ENCODE results near the gene KIR3DL2.
"Not testable (repeated sequence)": the region's sequence is repeated elsewhere in the genome, so short reads cannot be mapped to it uniquely, and the experiment has no call there.

The KIR3DL2 gene

GRCh38 chr19:54850061-54850640, at the start of gene KIR3DL2:
Gene KIR3DL2, plus strand, starts transcription at chr19:54850443. Its CDS starts 33 bp downstream, at chr19:54850476.
- not testable (repeated sequence) for DNase-seq (ENCODE audit: low read depth in 2 of 2)

GRCh38 chr19:54803410-54803809, 46.8 kb upstream of the KIR3DL2 start, which contains the start of gene KIR2DL4:
Gene KIR2DL4, plus strand, starts transcription at chr19:54803610. Its CDS starts 42 bp downstream, at chr19:54803652.
- no peak for DNase-seq (ENCODE audit: low read depth in 2 of 2)

GRCh38 chr19:54804101-54804500, 46.1 kb upstream of the KIR3DL2 start:
- DNase-seq (ENCODE audit: low read depth in 2 of 2) = no peak

- no peak for DNase-seq (ENCODE audit: low read depth in 2 of 2)
These were observed 45.7 kb upstream of the KIR3DL2 start for GRCh38 chr19:54804571-54804970.

DNA sequence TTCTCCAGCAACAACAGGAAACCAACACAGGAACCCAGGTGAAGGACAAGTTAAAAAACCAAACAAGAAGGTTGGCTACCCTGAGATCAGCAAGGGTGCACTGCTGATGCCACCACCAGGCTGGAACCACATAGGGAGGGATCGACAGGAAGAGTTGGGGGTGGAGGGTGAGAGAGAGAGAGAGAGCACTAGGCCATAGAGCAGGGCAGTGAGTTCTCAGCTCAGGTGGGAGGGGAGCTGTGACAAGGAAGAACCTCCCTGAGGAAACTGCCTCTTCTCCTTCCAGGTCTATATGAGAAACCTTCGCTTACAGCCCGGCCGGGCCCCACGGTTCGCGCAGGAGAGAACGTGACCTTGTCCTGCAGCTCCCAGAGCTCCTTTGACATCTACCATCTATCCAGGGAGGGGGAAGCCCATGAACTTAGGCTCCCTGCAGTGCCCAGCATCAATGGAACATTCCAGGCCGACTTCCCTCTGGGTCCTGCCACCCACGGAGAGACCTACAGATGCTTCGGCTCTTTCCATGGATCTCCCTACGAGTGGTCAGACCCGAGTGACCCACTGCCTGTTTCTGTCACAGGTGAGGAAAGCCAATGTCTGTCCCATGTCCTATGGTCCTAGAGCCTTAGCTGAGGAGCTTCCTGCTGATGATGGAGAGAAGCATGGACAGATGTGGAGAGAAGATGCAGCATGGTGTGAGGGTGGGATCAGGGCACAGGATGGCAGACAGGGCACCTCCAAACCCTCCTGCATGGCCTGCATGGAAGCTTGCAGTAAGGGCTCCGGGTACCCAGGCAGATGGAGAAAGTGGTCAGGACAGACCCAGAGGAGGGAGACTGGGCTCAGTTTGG, 44.4 kb upstream of the KIR3DL2 start:
- no peak for DNase-seq (ENCODE audit: low read depth in 2 of 2)

DNA sequence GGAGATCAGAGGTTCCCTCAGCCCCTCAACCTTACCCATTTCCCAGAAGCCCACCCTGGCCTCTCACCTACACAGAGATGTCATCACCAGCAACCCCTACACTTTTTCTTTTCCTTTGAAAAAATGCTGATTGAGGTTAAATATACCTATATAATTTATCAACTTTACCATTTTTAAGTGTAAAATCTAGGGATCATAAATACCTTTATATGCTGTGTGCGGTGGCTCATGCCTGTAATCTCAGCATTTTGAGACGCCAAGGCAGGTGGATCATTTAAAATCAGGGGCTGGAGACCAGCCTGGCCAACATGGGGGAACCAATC, 43.8 kb upstream of the KIR3DL2 start:
- no peak for DNase-seq (ENCODE audit: low read depth in 2 of 2)

DNA sequence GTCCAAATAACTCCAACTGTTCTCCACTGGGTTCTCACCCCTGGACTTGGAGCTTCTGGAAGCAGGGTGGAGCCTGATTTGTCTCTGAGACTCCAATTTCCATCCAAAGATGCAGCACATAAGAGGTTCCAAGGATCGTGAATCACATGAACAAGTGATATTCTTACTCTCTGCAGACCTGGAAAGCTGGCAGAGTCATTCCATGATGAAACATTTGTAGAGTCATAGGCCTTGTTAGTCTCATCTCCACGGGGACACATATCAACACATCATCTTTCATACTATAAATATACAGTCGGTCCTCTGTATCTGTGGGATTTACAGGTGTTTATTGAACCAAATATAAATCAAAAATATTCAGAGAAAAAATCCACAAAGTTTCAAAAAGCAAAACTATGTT, 35.7 kb upstream of the KIR3DL2 start:
- DNase-seq (ENCODE audit: low read depth in 2 of 2) = not testable (repeated sequence)

GRCh38 chr19:54816251-54816650, 34.0 kb upstream of the KIR3DL2 start, which contains the start of gene KIR3DL1:
Gene KIR3DL1, plus strand, starts transcription at chr19:54816468.
- not testable (repeated sequence) for DNase-seq (ENCODE audit: low read depth in 2 of 2)

DNA sequence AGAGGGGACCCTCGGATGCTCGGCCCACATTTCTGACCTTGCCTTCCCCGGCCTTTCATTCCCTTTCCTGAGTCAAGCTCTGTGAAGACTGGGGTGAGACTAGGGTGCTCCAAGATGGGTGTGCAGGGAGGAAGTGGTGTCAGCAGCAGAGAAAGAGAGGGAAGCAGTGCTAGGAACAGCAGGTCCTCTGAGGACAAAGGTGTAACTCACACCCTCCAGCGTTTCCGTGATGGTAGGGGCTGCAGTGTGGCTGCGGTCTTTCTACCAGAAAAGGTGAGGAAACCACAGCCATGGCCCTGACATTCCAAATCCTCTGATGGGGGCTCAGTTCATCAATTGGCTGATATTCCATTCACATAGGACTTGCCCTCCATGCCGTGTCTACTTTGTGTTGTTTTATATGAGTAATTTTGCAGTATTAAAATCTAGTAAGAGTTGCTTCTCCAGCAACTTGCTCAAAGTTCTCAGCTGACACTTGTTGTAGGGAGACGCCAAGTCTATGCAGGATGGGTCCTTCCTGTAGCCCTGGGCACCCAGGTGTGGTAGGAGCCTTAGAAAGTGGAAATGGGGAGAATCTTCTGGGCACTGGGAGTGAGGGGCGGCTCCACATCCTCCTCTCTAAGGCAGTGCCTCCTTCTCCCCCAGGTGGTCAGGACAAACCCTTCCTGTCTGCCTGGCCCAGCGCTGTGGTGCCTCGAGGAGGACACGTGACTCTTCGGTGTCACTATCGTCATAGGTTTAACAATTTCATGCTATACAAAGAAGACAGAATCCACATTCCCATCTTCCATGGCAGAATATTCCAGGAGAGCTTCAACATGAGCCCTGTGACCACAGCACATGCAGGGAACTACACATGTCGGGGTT, 32.3 kb upstream of the KIR3DL2 start:
- DNase-seq (ENCODE audit: low read depth in 2 of 2) = no peak

DNA sequence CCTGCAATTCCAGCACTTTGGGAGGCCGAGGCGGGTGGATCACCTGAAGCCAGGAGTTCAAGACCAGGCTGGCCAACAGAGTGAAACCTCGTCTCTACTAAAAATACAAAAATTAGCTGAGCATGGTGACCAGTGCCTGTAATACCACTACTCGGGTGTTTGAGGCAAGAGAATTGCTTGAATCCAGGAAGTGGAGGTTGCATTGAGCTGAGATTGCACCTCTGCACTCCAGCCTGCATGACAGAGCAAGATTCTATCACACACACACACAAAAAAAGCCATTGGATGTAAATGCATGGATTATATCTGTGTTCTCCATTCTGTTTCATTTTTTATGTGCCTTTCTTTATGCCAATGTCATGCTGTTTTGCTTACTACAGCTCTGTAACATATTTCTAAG, 25.8 kb upstream of the KIR3DL2 start:
- not testable (repeated sequence) for DNase-seq (ENCODE audit: low read depth in 2 of 2)

DNA sequence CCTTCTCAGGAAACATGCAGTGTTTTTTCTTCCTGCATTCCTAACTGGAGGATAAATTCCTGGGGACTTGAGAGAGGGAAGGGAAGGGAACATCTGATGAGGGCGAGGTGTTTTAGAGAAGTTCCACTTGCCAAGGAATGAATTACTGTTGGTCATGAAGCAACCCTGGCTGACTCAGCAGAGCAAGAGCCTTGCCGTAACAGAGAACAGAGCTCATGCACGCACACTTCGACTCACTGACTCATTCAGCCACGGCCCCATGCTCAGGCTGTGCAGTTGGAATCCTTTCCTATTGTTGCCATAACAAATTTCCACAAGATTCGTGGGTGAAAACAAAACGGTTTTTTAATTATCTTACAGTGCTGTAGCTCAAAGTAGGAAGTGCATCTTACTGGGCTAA, 24.9 kb upstream of the KIR3DL2 start:
- not testable (repeated sequence) for DNase-seq (ENCODE audit: low read depth in 2 of 2)

- DNase-seq (ENCODE audit: low read depth in 2 of 2) = not testable (repeated sequence)
These were observed 22.2 kb upstream of the KIR3DL2 start for GRCh38 chr19:54828064-54828463.

GRCh38 chr19:54832496-54832895, 17.7 kb upstream of the KIR3DL2 start, which contains the start of gene KIR2DS4:
Gene KIR2DS4, plus strand, starts transcription at chr19:54832676.
- DNase-seq (ENCODE audit: low read depth in 2 of 2) = not testable (repeated sequence)

DNA sequence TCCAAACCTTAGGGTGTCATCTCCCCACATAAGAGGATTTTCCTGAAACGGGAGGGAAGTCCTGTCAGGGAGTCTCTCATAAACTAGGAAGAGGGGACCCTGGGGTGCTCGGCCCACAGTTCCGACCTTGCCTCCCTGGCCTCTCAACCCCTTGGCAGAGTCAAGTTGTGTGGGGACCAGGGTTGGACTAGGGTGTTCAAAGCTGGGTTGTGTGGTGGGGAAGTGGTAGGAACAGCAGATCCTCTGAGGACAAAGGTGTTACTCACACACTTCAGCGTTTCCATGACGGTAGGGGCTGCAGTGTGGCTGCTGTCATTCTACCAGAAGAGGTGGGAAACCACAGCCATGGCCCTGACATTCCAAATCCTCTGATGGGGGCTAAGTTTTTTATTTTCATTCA, 15.1 kb upstream of the KIR3DL2 start:
- DNase-seq (ENCODE audit: low read depth in 2 of 2) = not testable (repeated sequence)

GRCh38 chr19:54837522-54837921, 12.7 kb upstream of the KIR3DL2 start:
- DNase-seq (ENCODE audit: low read depth in 2 of 2) = not testable (repeated sequence)

DNA sequence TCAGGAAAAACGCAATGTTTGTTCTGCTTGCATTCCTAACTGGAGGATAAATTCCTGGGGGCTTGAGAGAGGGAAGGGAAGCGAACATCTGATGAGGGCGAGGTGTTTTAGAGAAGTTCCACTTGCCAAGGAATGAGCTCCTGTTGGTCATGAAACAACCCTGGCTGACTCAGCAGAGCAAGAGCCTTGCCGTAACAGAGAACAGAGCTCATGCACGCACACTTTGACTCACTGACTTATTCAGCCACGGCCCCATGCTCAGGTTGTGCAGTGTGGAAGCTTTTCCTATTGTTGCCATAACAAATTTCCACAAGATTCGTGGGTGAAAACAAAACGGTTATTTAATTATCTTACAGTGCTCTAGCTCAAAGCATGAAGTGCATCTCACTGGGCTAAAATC, 7.1 kb upstream of the KIR3DL2 start:
- not testable (repeated sequence) for DNase-seq (ENCODE audit: low read depth in 2 of 2)

DNA sequence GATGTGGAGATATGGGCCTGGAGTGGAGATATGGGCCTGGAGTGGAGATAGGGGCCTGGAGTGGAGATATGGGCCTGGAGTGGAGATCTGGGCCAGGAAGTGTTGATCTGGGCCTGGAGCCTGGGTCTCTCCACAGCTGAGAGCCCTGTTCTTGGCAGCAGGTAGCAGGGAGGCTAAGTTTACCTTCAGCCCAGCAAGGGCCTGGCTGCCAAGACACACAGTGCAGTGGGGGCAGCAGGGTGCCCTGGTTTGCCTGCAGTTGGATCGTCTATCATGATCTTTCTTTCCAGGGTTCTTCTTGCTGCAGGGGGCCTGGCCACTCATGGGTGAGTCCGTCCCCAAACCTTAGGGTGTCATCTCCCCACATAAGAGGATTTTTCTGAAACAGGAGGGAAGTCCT, 687 bp downstream of the KIR3DL2 start:
- DNase-seq (ENCODE audit: low read depth in 2 of 2) = no peak

GRCh38 chr19:54851353-54851752, 1.1 kb downstream of the KIR3DL2 start:
- DNase-seq (ENCODE audit: low read depth in 2 of 2) = no peak

- not testable (repeated sequence) for DNase-seq (ENCODE audit: low read depth in 2 of 2)
These were observed 5.0 kb downstream of the KIR3DL2 start for GRCh38 chr19:54855241-54855640.

GRCh38 chr19:54858476-54858875, 8.2 kb downstream of the KIR3DL2 start:
- not testable (repeated sequence) for DNase-seq (ENCODE audit: low read depth in 2 of 2)

DNA sequence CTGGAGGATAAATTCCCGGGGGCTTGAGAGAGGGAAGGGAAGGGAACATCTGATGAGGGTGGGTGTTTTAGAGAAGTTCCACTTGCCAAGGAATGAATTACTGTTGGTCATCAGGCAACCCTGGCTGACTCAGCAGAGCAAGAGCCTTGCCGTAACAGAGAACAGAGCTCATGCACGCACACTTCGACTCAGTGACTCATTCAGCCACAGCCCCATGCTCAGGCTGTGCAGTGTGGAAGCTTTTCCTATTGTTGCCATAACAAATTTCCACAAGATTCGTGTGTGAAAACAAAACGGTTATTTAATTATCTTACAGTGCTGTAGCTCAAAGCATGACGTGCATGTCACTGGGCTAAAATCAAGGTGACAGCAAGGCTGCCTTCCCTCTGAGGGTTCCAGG, 9.2 kb downstream of the KIR3DL2 start:
- DNase-seq (ENCODE audit: low read depth in 2 of 2) = not testable (repeated sequence)

- not testable (repeated sequence) for DNase-seq (ENCODE audit: low read depth in 2 of 2)
These were observed 13.2 kb downstream of the KIR3DL2 start for GRCh38 chr19:54863459-54863858.
